Muscle layer of colon (tissue), 2 donors: ENCODE data around the gene ZNF407.
"Not testable (repeated sequence)": the region's sequence is repeated elsewhere in the genome, so short reads cannot be mapped to it uniquely, and the experiment has no call there.

ENCODE experiments used
- H3K27ac ChIP-seq: one replicate; pipeline ENCODE4 v1.7.0; 2013; ENCODE audit warnings: low read depth, mild to moderate bottlenecking, low read length, moderate library complexity
- H3K27me3 ChIP-seq, 2 donors: one replicate each; pipeline ENCODE4 v1.7.0; 2013; ENCODE audit warnings: low read length in 2 of 2, mild to moderate bottlenecking in 2 of 2; ENCODE audit not compliant: insufficient read depth in 2 of 2, control insufficient read depth in 1 of 2
- H3K36me3 ChIP-seq: one replicate; pipeline ENCODE4 v1.7.0; 2013; ENCODE audit warnings: mild to moderate bottlenecking, low read length; ENCODE audit not compliant: insufficient read depth
- H3K4me1 ChIP-seq: one replicate; pipeline ENCODE4 v1.7.0; 2013; ENCODE audit warnings: mild to moderate bottlenecking, low read length; ENCODE audit not compliant: insufficient read depth
- H3K4me3 ChIP-seq, 2 donors: one replicate each; pipeline ENCODE4 v1.7.0; 2013; ENCODE audit warnings: low read length in 2 of 2, low read depth in 1 of 2, mild to moderate bottlenecking in 1 of 2, moderate library complexity in 1 of 2
- H3K9ac ChIP-seq: one replicate; pipeline ENCODE4 v1.7.0; 2013; ENCODE audit warnings: low read length
- H3K9me3 ChIP-seq: one replicate; pipeline ENCODE4 v1.7.0; 2013; ENCODE audit warnings: mild to moderate bottlenecking, low read length
- donor health status: abdominal sarcoma.
- donor health status: Adenocarcinoma of cecum.

Gene ZNF407

DNA sequence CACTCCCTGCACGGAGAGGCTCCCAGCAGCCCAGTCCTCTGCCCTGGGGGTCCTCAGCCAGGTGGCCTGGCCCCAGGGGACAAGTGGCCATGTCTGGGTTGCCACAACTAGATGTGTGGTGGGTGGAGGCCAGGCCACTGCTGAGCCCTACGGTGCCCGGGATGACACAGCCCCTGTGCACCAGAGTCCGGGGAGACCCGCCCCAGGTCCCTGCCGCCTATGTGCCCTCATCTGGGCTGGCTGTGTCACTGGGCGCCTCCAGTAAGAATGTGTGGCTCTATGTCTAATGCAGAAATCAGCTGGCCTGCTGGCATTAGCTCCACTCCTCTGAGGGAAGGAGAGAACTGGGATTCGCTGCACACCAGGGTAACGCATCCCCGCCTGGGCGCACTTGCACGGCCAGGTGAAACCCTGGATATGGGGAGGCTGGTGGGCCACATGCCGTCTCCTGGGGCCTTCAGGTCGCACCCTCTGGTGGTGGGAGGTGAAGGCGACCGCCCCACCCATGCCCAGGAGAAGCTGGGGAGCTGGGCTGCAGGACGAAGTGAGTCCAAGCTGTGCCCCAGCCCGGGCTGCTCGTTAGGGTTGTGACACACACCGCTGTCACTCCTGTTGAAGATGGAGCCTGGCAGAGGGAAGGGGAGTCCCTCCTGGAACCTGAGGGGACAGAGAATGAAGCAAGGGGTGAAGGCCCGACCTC lies 475.2 kb downstream of the ZNF407 start:
- Histone ChIP-seq H3K9ac (no peak overlapping the region), H3K36me3 (no peaks in the 10 kb centered on the region), H3K27ac (no peak overlapping the region), H3K9me3 (no peaks in the 10 kb centered on the region), H3K27me3 (no peaks in the 10 kb centered on the region), H3K4me3 (no peak overlapping the region), H3K4me1 (no peaks in the 10 kb centered on the region)

DNA sequence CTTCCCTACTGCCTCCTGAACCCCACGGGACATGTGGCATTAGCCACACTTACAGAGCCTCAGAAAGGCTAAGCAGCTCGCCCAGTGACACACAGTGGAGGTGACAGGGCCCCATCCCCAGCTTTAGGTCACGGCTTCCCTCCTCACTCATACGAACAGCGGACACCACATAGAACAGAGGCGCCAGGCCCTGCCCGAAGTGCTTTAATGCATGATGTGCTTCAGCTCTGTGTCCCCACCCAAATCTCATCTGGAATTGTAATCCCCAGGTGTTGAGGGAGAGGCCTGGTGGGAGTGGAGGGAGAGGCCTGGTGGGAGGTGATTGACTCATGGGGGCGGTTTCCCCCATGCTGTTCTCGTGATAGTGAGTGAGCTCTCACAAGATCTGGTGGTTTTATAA lies 476.0 kb downstream of the ZNF407 start:
- Histone ChIP-seq H3K4me1 (no peaks in the 10 kb centered on the region), H3K27ac (no peak overlapping the region), H3K4me3 (no peak overlapping the region), H3K36me3 (no peaks in the 10 kb centered on the region), H3K27me3 (no peaks in the 10 kb centered on the region), H3K9me3 (no peaks in the 10 kb centered on the region), H3K9ac (no peak overlapping the region)

DNA sequence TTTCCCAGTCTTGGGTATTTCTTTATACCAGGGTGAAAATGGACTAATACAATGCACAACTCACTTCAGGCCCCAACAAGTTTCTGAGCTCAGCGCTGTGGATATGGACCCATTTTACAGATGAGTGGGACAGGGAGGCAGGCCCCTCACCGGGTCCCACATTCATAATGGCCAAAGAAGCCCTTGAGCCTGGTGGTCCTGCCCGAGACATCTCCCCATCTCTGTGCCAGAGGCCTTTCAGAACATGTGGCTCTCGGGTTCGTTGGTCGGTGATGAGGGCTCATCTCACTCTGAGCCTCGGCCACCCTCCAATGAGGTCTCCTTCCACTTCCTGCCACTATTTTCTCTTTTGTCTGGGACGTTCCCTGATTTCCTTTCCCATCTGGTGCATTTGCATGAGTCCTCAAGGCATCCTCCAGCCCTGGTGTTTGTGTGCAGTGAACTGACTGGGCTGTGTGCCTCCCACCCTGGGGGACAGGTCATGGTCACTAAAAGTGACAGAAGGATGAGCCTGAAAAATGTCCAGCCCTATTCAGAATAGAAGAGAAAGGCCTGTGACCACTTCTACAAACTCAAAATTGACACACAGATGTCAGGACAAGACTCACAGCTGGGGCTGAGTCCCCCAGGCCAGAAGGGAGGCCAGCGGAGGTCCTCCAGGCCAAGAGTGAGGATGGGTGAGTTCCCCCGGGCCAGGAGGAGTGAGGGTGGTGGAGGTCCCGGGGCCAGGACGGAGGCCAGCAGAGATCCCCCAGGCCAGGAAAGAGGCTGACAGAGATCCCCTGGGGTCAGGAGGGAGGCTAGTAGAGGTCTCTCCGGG lies 476.7 kb downstream of the ZNF407 start:
- no peaks in the 10 kb centered on the region for H3K4me1 ChIP-seq
- no peaks in the 10 kb centered on the region for H3K27me3 ChIP-seq
- H3K4me3 ChIP-seq = no peak overlapping the region
- H3K9me3 ChIP-seq = no peaks in the 10 kb centered on the region
- H3K36me3 ChIP-seq = no peaks in the 10 kb centered on the region
- no peak overlapping the region for H3K9ac ChIP-seq
- H3K27ac ChIP-seq = no peak overlapping the region

DNA sequence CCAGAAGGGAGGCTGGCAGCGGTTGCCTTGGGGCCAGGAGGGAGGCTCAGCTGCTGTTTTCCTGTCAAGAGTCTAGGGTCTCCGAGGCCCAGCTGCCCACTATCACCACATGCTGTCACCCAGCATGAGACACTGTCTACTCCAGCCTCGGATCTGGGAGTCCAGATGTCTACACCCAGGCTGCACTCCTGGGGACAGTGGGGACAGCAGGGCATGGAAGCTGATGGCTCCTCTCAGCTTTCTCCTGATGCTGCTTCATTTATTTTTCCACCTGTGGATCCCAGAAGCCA lies 477.3 kb downstream of the ZNF407 start:
- Histone ChIP-seq H3K27me3 (no peaks in the 10 kb centered on the region), H3K9me3 (no peaks in the 10 kb centered on the region), H3K27ac (no peak overlapping the region), H3K4me1 (no peaks in the 10 kb centered on the region), H3K9ac (no peak overlapping the region), H3K4me3 (no peak overlapping the region), H3K36me3 (no peaks in the 10 kb centered on the region)

DNA sequence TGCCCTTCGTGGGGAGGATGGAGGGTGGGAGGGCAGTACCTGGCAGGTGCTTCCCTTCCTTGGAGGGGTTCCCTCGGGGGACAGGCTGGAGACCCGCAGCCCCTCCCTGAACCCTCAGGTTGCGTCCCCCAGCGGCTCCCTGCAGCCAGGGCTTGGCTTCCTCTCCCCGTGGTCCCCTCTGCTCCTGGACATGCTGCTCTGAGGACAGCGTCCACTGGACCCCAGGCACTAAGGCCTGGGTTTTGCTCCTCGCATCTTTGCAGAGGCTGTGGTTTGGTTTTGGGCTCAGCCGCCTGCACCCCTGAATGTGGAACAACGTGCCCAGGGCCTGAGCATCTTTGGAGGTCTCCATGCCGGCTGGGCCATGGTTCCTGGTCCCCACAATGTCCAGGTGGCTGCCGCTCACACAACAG lies 477.8 kb downstream of the ZNF407 start:
- no peaks in the 10 kb centered on the region for H3K36me3 ChIP-seq
- H3K9me3 ChIP-seq = no peaks in the 10 kb centered on the region
- H3K4me1 ChIP-seq = no peaks in the 10 kb centered on the region
- no peaks in the 10 kb centered on the region for H3K27me3 ChIP-seq
- H3K27ac ChIP-seq = no peak overlapping the region
- no peak overlapping the region for H3K9ac ChIP-seq
- no peak overlapping the region for H3K4me3 ChIP-seq

DNA sequence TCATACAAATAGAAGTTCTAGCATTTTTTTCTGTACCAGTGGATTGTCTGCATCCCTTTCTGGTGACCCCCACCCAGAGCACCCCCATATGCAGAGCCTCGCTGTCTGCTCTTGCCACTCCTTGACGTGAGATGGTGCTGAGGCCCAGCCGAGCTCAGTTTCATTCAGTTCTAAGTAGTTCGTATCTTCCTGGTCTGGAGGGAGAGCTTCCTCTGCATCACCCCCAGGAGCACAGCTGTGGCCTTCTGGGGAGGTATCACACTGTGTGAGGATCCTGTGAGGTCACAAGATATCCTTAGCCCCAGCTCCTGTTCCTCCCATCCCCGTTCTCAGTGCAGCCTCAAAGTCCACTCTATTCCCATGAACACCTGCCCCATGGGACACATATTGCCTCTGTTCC lies 478.6 kb downstream of the ZNF407 start:
- H3K27me3 ChIP-seq = no peaks in the 10 kb centered on the region

DNA sequence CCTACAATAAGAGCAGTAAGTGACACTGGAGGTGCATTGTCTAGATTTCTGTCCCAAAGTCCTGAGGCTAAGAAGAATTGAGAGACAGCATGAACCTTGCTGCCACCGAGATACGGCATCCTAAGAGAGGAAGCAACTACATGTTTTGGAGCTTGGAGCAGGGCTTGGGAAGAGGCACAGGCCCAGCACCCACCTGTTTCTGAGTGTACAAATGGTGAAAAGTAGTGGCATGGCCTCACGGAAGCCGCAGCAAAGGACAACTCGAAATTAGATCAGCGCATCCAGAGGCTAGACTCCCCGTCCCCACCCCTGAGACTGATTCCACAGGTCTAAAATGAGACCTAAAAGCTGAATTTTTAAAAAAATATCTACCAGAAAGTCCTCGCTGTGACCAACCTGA lies 483.8 kb downstream of the ZNF407 start:
- no peaks in the 10 kb centered on the region for H3K4me1 ChIP-seq
- no peaks in the 10 kb centered on the region for H3K36me3 ChIP-seq
- H3K9me3 ChIP-seq = no peaks in the 10 kb centered on the region
- H3K4me3 ChIP-seq = no peak overlapping the region
- no peak overlapping the region for H3K9ac ChIP-seq
- no peak overlapping the region for H3K27ac ChIP-seq
- H3K27me3 ChIP-seq = no peaks in the 10 kb centered on the region

More for the DNA sequence above, 478.6 kb downstream of the ZNF407 start:
- no peak overlapping the region for H3K4me3 ChIP-seq
- H3K27ac ChIP-seq = no peak overlapping the region
- no peaks in the 10 kb centered on the region for H3K4me1 ChIP-seq
- H3K9me3 ChIP-seq = no peaks in the 10 kb centered on the region
- no peaks in the 10 kb centered on the region for H3K36me3 ChIP-seq
- H3K9ac ChIP-seq = no peak overlapping the region

DNA sequence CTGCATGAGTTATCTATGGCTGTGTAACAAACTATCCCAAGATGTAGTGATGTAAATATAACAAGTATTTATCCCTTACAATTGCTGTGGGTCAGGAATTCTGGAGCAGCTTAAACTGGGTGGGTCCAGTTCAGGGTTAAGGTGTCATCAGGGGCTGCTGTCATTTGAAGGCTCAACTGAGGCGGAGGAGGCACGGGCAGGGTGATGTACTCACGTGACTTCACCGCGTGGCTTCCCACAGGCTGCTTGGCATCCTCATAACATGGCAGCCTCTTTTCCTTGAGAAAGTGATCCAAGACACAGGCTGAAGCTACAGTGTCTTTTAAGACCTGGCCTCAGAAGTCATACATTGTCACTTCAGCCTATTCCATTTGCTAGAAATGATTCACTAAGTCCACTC lies 485.5 kb downstream of the ZNF407 start:
- Histone ChIP-seq H3K4me3 (no peak overlapping the region), H3K27me3 (no peaks in the 10 kb centered on the region), H3K9ac (no peak overlapping the region), H3K27ac (no peak overlapping the region), H3K4me1 (no peaks in the 10 kb centered on the region), H3K36me3 (no peaks in the 10 kb centered on the region), H3K9me3 (no peaks in the 10 kb centered on the region)

DNA sequence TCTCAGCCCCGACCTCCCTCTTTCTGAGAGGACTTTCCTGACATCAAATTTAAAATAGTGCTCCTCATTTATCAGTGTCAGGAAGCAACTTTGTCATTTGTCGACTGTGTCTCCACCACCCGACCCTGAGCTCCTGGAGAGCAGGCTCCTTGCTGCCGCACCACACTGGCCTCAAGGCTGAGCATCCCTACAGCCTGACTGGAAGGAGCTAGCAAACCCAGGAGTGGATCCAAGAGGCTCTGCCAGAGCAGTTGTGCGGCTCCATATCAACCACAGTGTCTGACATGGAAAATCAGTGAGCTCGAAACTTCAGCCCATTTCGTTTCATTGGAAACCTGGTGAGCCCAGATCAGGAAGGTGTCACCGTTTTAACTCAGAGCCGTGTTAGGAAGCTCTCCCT lies 486.1 kb downstream of the ZNF407 start:
- Histone ChIP-seq H3K36me3 (no peaks in the 10 kb centered on the region), H3K27ac (no peak overlapping the region), H3K4me1 (no peaks in the 10 kb centered on the region), H3K9ac (no peak overlapping the region), H3K9me3 (no peaks in the 10 kb centered on the region), H3K4me3 (no peak overlapping the region), H3K27me3 (no peaks in the 10 kb centered on the region)

DNA sequence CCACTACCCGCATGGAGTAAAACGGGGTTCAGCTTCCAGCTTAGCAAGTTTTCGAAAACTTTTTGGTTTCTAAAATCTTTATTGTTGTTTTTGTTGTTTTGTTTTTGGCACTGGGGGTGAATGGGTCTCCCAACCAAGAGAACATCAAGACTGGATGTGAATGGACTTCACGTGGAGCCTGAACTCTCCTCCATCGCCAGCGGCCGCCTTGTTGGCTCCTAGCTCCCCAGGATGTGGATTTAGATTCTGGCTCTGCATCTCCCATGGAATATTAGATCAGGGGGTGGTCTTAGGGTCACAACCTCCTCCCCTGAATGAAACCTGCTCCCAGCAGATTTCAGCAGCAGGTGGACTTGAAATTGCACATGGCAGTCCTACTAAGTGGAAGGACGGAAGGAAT lies 488.0 kb downstream of the ZNF407 start:
- H3K27me3 ChIP-seq, H3K27ac ChIP-seq, H3K4me1 ChIP-seq, H3K4me3 ChIP-seq, H3K9me3 ChIP-seq, H3K36me3 ChIP-seq, H3K9ac ChIP-seq: not testable (repeated sequence)

DNA sequence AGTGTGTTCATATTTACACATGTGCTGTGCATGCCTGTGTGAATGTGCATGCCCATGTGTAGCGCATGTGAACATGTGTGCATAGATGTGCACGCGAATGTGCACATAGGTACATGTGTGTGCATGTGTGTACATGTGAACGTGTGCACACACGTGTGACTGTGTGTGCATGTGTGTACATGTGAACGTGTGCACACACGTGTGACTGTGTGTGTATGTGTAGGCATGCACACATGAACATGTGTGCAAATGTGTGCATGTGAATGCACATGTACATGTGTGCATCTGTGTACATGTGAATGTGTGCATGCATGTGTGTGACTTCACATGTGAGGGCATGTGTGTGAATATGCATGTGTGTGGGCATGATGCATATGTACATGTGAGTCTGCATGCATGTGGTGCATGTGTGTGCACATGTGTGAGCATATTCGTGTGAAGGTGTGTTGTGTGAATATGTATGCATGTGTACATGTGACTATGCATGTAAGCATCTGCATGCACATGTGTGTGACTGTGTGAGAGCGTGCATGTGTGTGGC lies 488.9 kb downstream of the ZNF407 start:
- H3K4me3 ChIP-seq = no peak overlapping the region
- no peak overlapping the region for H3K27ac ChIP-seq
- H3K27me3 ChIP-seq = no peaks in the 10 kb centered on the region
- H3K36me3 ChIP-seq = no peaks in the 10 kb centered on the region
- no peaks in the 10 kb centered on the region for H3K4me1 ChIP-seq
- no peaks in the 10 kb centered on the region for H3K9me3 ChIP-seq
- no peak overlapping the region for H3K9ac ChIP-seq
